NCI-H82 treated with DMSO at 0.1 percent for 48 hours (cell line): Measurements from ENCODE around the gene CASZ1.

Experiments used
- DNase-seq: peaks from one replicate; lab custom pipeline; 2025; ENCODE audit not compliant: unreplicated experiment; lab: John Stamatoyannopoulos, UW

Gene CASZ1

DNA sequence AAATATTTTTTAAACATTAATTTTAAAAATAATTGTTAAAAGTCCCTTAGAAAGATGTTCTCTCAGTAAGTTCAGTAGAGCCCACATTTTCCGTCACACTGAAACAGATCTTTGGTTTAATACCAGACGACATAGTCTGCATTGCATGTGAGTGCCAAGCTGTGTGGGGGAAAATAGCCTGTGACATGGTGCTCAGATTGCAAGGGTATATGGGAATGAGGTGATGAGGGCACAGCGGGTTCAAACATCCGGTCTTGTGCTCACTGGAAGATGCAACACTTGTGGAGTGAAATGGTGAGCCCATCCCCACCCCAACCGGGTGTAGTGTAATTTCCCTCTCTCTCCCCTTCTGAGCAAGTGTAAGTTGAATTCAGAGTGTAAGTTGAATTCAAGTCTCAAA lies 207.4 kb downstream of the CASZ1 start:
- no peak for DNase-seq

DNA sequence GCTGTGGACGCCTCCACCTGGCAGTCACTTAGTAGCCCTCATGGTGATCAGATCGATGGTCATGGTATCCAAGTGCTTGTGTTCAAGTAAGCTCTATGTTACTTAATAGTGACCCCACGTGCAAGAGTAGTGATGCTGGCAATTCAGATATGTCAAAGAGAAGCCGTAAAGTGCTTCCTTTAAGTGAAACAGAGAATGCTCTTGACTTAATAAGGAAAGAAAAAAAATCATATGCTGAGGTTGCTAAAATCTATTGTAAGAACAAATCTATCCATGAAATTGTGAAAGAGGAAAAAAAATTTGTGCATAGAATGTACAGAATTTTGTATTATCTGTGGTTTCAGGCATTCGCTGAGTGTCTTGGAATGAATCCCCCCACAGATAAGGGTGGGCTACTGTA lies 207.8 kb downstream of the CASZ1 start:
- DNase-seq = no peak
